ENCODE results near the gene TEX14.

Gene TEX14, protein sequence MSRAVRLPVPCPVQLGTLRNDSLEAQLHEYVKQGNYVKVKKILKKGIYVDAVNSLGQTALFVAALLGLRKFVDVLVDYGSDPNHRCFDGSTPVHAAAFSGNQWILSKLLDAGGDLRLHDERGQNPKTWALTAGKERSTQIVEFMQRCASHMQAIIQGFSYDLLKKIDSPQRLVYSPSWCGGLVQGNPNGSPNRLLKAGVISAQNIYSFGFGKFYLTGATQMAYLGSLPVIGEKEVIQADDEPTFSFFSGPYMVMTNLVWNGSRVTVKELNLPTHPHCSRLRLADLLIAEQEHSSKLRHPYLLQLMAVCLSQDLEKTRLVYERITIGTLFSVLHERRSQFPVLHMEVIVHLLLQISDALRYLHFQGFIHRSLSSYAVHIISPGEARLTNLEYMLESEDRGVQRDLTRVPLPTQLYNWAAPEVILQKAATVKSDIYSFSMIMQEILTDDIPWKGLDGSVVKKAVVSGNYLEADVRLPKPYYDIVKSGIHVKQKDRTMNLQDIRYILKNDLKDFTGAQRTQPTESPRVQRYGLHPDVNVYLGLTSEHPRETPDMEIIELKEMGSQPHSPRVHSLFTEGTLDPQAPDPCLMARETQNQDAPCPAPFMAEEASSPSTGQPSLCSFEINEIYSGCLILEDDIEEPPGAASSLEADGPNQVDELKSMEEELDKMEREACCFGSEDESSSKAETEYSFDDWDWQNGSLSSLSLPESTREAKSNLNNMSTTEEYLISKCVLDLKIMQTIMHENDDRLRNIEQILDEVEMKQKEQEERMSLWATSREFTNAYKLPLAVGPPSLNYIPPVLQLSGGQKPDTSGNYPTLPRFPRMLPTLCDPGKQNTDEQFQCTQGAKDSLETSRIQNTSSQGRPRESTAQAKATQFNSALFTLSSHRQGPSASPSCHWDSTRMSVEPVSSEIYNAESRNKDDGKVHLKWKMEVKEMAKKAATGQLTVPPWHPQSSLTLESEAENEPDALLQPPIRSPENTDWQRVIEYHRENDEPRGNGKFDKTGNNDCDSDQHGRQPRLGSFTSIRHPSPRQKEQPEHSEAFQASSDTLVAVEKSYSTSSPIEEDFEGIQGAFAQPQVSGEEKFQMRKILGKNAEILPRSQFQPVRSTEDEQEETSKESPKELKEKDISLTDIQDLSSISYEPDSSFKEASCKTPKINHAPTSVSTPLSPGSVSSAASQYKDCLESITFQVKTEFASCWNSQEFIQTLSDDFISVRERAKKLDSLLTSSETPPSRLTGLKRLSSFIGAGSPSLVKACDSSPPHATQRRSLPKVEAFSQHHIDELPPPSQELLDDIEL (N-terminal part only)

DNA sequence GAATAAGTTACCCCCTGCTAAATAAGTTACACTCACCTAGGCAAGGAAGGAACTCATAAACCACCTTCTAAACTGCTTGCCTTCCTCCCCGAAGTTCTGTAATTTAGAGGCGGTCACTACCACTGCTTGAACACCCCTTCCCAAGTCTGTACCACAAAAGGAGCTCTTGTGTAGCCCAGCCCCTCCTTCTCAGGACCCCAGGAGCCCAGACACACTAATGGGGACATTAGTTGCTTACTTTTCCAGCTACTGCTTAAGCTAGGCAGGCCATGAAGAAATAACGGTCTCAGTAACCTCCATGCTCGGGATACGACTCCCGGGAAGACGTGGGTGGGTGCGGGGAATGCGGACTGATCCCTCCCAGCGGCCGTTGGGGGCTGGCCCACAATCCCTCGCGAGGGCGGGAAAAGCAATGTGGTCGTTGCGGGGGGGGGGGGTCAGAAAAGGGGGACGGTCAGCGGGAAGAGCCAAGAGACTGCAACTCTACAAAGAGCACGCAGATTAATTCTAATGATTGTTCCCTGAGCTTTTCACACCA is at the start of gene TEX14:
Gene TEX14, minus strand, starts transcription at position 345 of the 538 bp plus-strand sequence. CDS start 40,044 bp downstream, outside the sequence.
- DNase-seq (ENCODE audit: low spot score): no peak

DNA sequence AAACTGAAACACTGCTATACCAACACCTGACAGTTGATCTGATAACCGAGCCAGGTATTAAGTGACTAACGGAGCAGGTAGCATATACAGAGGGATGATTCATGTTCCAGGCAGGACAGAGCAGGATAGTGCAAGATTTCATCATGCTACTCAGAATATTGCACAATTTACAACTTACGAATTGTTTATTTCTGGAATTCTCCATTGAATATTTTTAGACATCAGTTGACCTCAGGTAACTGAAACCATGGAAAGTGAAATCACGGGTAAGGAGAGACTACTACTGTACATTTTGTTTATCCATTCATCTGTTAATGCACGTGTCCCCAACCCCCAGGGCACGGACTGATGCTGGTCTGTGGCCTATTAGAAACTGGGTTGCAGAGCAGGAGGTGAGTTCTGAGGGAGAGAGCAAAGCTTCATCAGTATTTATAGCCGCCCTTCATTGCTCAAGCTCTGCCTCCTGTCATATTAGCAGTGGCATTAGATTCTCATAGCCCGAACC is 49.3 kb upstream of the TEX14 start:
- DNase-seq (ENCODE audit: low spot score): no peak

DNA sequence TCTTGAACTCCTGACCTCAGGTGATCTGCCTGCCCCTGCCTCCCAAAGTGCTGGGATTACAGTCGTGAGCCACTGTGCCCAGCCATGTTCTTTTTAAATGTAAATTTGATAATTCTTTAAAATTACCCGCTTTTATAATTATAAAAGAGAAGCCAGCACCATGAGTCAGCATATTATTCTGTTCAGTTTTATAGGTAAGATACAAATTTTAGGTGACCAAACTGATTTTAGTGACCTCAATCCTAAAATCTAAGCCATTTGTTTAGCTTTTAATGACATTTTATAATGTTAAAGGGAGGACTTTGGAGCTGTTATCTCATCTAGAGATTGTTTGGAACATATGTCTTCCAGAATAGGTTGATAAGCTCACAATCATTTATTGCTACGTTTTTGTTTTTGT is 43.0 kb upstream of the TEX14 start:
- DNase-seq (ENCODE audit: low spot score): no peak

DNA sequence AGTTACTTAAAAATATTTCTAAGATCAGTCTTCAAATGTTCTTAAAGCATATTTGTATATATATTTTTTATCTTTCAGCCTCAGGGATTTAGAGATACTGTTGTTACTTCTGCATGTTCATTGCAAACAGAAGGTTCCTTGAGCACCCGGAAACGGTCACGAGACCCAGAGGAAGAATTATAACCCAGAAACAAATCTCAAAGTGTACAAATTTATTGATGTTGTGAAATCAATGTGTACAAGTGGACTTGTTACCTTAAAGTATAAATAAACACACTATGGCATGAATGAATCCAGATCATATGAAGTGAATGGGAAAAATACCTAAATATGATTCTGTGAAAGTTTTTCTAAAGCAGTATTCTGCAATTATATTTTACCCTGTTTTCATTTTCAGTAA is 42.2 kb upstream of the TEX14 start:
- DNase-seq (ENCODE audit: low spot score): no peak

DNA sequence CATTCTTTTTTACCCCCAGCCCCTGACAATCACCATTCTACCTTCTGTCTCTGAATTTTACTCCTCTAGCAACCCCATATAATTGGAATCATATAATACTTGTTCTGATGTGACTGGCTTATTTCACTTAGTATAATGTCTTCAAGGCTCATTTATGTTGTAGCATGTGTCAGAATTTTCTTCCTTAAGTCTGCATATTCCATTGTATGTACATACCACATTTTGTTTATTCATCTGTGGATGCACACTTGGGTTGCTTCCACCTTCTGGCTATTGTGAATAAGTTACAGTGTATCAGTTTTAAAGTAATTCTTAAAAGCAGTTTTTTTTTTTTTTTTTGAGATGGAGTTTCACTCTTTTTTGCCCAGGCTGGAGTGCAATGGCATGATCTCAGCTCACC is 39.1 kb upstream of the TEX14 start:
- no peak for DNase-seq (ENCODE audit: low spot score)

DNA sequence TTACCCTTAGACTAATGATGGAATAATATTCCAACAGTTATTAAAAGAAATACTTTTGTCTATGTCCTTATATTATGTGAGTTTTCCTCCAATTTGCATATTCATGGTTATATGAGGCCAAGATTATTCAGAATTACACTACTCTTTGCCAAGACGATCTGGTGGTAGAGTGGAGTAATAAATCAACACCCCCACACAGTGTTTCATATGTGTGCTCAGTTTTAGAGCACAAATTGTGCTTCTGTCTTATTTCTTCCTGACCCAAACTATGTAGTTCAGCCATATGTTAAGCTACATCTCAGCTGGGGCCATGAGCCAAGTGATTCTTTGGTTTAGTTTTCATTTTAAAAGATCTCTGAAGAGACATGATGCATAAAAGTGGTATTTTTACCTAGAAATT is 37.0 kb upstream of the TEX14 start:
- DNase-seq (ENCODE audit: low spot score): no peak

DNA sequence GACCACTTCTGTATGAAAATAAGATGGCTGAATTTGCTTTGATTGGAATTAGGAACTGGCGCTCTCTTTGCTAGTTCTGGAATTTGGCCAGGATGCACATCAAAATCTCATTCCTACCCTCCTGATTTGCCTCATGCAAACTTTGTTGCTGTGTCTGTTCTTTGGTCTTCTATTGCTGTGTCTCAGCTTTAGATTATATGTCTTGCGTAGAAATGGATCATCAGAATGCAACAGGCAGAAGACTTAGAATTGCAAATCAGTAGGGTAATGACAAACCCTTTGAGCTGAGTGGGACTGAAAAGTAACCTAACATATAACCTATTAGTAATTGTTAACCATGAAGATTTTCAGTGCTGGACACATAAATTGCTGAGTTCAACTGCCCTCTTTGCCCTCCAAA is 30.9 kb upstream of the TEX14 start:
- DNase-seq (ENCODE audit: low spot score): no peak

DNA sequence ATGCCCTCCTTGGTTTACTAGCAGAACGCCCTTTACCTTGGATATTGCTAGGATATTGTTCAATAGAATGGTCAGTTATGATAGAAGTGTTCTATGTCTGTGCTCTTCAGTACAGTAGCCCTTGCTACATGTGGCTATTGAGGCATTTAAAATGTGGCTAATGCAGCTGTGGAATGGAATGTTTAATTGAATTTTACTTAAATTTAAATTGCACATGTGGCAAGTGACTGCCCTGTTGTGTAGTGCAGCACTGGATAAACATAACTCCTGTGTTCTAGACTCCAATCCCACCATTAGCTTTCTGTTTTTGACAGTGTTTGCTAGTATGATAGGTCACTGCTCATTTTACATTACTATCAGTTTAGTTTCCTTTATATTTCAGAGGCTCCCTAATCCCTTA is 30.4 kb upstream of the TEX14 start:
- no peak for DNase-seq (ENCODE audit: low spot score)

DNA sequence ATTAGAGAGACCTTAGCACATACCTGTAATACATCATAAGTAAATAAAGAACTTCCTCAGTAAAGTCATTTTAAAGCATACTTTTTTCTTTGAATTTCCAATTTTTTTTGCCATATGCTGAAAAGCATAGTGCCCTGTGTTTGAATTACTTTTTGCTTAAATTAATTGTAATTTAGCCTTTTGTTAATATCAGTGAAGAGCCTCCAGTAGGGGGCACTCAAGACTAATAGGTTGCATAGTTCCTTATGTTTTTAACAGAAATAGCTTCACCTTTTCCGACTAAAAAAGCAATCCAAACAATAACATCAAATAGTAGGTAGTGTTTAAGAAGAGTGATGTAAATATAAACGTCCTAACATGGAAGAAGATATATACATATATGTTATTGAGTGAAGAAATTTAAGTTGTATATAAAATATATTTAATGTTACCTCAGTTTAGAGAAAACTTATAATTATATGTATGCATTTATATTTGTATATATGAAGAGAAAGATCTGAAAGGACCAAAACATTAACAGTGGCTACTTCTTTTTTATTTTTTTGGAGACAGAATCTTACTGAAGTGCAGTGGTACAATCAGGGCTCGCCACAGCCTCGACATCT is 19.2 kb upstream of the TEX14 start:
- peak; percentile 45 for DNase-seq (ENCODE audit: low spot score)

DNA sequence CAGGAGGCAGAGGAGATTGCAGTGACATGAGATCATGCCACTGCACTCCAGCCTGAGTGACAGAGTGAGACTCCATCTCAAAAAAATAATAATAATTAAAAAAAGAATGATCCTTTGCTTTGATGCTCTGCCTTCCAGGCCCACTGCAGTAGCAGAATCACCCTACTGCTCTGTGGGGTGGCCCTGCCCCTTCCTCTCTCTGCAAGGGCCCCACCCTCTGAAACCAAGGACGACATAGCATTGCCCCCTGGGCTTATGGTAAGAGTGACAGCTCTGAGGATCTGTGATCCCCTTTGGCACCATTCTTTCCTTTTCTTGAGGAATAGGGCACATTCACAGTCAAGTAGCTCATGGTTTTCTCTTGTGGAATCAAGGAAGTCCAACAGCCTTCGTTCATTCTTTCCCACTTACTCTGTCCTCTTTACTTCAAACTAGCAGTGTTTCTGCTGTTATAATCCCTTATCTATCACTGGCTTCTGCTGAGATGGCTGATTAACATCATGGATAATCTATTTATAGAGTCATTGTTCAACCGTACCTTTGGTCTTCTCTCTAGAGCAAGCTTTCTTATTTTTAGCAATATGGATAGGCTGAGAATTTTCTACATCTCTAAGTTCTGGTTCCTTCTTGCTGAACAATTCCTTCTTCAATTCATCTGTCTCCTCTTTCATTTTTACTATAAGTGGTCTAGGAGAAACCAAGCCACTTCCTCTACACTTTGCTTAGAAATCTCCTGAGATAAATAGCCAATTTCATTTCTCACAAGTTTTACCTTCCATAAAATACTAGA is 14.7 kb upstream of the TEX14 start:
- peak; percentile 48 for DNase-seq (ENCODE audit: low spot score)

DNA sequence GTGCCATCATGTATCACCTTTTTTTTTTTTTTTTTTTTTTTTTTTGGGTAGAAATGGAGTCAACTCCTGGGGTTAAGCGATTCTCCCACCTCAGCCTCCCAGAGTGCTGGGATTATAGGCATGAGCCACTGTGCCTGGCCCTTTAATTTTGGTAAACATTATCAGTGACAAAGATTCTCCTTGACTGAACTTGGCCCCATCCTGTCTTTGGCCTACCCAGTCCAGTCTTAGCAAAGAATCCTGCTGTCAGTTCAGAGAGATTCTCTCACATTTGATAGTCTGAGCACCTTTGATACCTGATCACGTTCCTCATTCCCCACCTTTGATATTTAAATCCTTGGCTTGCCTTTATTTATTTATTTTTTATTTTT is 12.1 kb upstream of the TEX14 start:
- no peak for DNase-seq (ENCODE audit: low spot score)

DNA sequence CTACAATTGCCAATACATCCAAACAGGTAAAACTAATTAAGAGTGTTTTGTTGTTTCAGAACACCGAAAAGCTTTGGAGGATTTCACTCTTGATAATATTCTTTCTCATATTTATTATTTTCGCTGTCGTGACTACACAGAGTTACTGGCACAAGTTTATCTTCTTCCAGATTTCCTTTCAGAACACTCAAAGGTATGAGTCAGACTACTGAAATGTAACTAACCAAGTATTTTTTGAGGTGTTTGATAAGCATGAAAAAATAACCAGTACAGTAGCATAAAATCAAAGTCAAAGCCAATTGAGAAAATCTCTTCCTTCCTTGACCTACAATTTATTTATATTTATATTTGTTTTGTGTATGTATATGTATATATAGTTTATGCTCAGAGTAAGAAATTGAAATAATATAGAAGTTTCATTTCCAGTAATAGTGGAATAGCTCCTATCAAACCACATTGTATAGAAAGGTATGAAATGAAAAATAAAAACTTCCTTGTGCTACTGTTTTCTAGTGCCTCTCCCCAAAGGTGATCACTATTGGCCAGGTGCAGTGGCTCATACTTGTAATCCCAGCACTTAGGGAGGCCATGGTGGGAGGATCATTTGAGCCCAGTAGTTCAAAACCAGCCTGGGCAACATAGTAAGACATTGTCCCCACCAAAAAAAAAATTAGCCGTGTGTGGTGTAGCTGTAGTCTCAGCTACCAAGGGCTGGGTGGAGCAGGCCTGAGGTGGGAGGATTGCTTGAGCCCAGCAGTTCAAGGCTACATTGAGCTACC is 11.5 kb upstream of the TEX14 start:
- peak; percentile 77 for DNase-seq (ENCODE audit: low spot score)

DNA sequence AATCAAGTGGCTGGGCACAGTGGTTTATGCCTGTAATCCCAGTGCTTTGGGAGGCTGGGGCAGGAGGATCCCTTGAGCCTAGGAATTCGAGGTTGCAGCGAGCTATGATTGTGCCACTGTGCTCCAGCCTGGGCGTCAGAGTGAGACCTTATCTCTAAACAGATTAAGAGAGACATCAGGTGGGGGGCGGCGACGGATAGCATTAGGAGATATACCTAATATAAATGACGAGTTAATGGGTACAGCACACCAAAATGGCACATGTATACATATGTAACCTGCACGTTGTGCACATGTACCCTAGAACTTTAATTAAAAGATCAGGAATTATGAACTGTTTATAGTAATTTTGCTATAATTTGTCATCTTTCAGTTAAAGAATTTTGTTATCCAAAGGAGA is 10.9 kb upstream of the TEX14 start:
- DNase-seq (ENCODE audit: low spot score): no peak

DNA sequence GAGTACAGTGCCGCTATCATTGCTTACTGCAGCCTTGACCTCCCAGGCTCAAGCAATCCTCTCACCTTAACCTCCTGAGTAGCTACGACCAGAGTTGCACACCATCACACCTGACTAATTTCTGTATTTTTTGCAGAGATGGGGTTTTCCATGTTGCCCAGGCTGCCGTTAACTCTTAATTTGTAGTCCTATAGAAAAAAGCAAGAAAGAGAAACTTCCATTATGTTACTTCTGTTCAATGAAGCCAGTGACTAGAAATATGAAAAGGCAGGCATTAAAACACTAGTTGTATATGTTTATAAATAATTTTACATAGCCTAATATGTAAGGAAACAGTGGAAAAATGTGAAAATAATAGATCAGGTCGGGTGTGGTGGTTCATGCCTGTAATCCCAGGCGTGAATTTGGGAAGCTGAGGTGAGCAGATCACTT is 10.2 kb upstream of the TEX14 start:
- DNase-seq (ENCODE audit: low spot score): peak; percentile 88

DNA sequence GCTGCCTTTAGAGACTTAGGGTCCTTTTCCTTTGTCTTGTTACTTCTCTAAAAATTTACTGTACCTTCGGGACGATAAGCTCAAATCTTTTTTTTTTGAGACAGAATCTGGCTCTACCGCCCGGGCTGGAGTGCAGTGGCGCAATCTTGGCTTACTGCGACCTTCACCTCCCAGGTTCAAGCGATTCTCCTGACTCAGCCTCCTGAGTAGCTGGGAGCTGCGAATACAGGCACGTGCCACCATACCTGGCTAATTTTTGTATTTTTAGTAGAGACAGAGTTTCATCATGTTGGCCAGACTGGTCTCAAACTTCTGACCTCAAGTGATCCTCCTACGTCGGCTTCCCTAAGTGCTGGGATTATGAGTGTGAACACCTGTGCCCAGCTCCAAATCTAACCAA is 7.9 kb upstream of the TEX14 start:
- DNase-seq (ENCODE audit: low spot score): no peak

DNA sequence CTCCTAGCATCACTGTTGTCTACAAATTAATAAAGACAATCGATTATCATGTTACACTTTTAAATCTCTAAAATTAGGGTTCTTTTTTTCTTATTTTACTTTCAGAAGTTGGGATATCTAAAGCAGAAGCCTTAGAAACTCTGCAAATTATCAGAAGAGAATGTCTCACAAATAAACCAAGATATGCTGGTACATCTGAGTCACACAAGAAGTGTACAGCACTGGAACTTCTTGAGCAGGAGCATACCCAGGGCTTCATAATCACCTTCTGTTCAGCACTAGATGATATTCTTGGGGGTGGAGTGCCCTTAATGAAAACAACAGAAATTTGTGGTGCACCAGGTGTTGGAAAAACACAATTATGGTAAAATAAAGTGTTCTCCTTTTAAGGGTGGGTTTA is 3.0 kb upstream of the TEX14 start:
- DNase-seq (ENCODE audit: low spot score): no peak

DNA sequence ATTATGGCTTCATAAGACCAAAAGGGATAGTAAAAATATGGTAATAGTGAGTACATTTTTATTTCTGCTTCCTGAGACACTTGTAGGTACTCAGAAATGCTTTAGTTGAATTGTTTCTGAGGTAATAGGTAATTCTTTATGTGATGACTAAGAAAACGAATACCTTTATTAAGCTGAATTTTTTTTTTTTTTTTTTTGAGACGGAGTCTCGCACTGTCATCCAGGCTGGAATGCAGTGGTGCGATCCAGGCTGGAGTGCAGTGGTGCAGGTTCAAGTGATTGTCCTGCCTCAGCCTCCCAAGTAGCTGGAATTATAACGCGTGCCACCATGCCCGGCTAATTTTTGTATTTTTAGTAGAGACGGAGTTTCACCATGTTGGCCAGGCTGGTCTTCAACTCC is 2.5 kb upstream of the TEX14 start:
- no peak for DNase-seq (ENCODE audit: low spot score)

DNA sequence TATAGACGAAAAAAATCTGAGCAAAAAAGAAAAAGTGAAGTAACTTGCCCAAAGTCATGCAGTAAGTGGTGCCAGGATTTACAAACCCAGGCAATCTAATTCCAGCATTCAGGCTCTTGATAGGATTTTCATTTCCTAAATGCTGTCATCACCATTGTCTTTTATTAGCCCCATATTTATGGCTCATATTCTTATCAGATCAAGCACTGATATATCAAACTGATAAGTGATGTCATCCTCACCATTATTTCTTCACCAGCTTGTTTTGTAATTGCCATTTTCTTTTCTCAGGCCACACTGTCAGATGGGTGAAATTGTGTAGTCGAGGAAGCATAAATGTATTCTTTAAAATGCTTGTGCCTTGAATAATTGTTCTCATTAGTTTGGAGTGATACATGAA is 1.9 kb upstream of the TEX14 start:
- no peak for DNase-seq (ENCODE audit: low spot score)

DNA sequence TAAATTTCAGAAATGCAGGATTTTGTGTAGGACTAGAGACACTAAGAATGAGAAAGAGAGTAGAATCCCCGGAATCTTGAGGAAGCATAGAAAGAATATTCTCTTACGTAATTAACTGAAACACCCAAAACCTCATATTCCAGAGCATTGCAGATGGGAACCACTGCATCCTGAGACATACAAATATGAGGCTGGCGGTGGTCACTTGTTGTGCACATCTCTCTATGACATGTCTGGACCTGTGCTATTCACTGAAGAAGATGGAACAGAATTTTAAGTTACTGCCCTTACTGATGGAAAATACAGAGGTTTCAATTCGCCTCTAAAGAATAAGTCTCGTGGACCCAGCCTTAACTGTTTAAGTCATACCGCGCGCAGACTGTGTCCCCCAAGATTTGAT is 1.4 kb upstream of the TEX14 start:
- no peak for DNase-seq (ENCODE audit: low spot score)

Measured in activated CD4-positive, alpha-beta T cell treated with anti-CD3 and anti-CD28 coated beads, Interleukin-2, Interleukin-4, amounts not matched to agents 100 ng/mL and 50 ng/mL, durations not matched to agents 16 hours and 8 hours (primary cell).